Activated effector memory CD4-positive, alpha-beta T cell treated with Interleukin-2 at 50 U/mL for 16 hours (primary cell): Measurements from ENCODE around the gene PAPSS1.
"Not testable (repeated sequence)": the region's sequence is repeated elsewhere in the genome, so short reads cannot be mapped to it uniquely, and the experiment has no call there.

ENCODE experiments used
- DNase-seq: peaks from one replicate; pipeline ENCODE4 v3.0.0-alpha.2; 2020

PAPSS1 gene

GRCh38 chr4:107725281-107725859 lies 5.3 kb upstream of the PAPSS1 start:
- DNase-seq: no peak

GRCh38 chr4:107723331-107723730 lies 3.3 kb upstream of the PAPSS1 start:
- DNase-seq: not testable (repeated sequence)

- peak; percentile 25 for DNase-seq
These were observed 1.5 kb upstream of the PAPSS1 start for GRCh38 chr4:107721436-107722100.

DNA sequence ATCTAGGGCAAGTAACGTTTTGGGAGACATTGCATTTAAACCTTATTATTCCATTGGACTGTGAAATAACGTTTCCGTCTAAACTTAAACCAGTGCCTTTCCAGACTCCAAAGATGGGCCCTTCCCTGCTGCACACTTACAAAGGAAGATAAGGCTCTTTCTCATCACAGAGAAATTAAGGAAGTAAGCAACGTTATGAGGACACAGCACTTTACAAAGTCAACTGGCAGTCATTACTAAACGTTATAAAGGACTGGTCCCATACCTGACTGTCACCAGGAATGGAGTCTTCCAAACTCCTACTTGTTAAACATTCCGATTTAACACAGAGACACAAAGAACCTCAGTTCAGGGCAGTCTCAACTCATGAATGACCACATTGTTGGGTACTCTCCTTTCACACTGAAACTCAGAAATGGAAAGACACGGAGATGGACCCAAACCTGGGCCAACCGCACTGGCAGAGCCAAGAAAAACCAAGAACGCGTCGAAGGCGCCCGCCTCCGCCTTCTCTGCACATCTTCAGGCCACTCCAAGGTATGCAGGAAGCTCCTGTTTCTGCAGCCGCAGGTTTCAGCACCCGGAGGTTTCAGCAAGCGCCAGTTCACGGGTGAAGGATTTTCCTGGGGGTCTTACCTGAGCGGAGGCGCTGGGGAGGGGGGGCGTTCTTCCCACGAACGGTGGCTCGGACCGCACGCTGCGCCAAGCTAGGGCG lies 670 bp downstream of the PAPSS1 start:
- DNase-seq: no peak

- no peak for DNase-seq
These were observed 1.6 kb downstream of the PAPSS1 start for GRCh38 chr4:107718351-107718965.

DNA sequence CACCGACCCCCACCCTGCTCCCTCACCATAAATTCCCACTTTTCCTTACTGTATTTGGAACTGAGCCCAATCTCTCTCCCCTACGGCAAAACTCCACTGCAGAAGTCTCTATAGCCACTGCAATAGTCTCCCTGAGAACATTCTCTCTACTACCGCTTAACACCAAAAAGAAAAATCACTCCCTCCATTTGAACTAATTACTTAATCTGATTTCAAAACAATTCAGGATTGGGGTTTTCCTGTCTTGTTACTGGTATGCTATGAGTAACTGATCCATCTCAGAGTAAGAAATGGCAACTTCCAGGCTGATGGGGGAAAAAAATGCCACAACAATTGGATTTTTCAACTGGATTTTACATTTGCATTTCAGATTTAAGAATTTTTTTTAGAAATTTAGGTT lies 5.8 kb downstream of the PAPSS1 start:
- DNase-seq: no peak

GRCh38 chr4:107712236-107712635 lies 7.8 kb downstream of the PAPSS1 start:
- no peak for DNase-seq

DNA sequence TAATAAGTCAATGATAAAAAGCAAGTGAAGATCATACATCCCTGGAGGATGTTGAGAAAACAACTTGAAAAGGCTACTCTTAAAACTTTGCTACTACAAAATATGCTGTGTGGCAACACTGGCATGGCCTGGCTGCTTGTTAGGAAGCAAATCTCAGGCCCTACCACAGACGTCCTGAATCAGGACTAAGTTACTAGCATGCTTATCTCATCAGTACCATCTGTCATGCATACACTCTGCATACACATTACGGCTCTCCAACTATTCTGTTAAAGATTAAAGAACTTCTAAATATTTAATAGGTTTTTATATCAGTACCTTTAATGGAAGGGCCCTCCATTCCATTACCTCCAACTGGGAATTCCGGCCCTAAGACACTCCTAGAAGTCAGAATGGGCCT lies 8.2 kb downstream of the PAPSS1 start:
- no peak for DNase-seq

GRCh38 chr4:107710493-107711459 lies 9.3 kb downstream of the PAPSS1 start:
- no peak for DNase-seq

- no peak for DNase-seq
These were observed 10.1 kb downstream of the PAPSS1 start for GRCh38 chr4:107709916-107710315.

DNA sequence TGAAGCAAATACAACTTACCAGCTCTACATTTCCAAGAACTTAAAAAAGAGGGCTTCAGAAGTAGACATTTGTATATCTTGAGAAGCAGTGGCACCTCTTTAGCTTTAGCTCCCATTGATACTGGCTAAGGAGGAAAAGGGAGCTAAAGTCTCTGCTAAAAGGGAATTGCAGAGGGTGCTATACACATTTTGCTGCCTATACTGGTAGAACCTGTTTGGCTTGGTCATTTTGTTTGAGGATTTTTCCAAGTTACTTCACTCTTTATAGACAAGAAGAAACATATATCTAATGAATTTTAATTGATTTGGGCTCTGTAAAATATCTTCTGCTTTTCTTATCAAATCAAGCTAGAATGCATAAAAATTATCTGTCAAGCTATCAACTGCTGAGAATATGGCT lies 11.8 kb downstream of the PAPSS1 start:
- no peak for DNase-seq

DNA sequence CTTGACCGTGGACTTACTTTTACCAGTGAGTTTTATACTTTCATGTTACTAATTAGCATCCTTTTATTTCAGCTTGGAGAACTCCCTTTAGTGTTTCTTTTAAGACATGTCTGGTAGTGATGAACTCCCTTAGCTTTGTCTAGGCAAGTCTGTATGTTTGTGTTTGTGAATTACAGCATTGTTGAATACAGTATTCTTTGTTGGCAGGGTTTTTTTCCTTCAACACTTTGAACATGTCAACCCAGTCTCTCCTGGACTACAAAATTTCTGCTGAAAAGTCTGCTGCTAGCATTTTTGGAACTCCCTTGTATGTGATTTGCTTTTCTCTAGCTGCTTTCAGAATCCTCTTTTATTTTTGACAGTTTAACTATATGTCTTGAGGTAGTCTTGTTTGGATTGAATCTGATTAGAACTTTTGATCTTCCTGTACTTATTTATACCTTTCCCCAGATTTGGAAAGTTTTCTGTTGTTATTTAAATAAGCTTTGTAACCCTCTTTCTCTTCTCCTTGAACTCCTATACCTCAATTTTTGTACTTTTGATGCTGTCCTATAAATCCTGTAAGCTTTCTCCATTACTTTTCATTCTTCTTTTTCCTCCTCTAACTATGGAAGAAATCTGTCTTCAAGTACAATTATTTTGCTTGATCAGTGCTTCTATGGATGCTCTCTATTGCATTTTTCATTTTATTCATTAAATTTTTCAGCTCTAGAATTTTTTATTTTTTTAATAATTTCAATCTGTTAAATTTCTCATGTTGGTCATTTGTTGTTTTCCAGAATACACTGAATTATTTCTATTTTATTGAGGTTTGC lies 14.1 kb downstream of the PAPSS1 start:
- DNase-seq: no peak

DNA sequence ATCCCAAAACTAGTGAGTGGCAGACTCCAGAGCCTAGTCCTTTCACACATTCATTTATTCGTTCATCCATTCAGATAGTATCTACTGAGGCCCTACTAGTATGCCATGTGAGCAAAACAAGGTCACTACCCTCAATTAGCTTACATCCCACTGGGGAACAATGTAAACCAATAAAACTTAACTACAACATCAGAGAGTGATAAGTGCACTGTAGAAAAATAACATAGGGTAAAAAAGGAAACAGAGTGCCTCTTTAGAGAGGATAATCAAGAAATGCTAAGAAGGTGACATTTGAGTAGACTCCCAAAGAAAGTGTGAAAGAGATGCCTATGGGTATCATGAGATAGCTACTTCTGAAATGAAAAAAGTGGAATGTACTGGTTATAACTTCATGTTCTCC lies 18.5 kb downstream of the PAPSS1 start:
- no peak for DNase-seq

DNA sequence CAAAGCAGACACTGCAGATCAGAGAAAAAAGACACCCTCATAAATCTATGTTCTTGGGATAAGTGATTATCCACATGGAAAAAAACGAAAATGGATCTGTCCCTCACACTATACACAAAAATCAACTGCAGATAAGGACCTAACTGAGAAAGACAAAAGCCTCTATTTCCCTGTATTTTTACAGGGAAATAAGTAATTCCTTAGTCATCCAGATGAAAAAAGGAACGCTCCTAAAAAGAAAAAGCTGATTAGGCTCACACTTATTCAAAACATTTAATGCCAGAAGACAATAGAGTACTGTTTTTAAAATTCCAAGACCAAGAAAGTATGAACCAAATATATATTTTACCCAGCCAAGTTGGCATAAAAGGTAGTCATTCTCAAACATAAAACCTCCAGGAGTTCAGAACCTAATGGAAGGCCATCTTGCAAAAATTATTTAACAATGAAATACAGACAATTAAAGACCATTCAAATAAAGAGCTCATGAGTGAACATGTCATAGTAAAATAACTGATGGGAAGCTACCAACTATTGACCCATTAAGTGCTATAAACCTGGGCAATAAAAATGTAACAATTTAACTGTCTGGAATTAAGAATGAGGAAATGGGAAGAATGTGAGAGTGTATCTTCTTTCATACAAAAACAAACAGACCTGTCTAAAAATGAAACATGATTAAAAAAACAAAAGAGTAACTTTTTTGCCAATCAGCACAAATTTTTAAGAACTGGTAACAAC lies 20.4 kb downstream of the PAPSS1 start:
- no peak for DNase-seq

GRCh38 chr4:107696187-107696586 lies 23.8 kb downstream of the PAPSS1 start:
- not testable (repeated sequence) for DNase-seq

DNA sequence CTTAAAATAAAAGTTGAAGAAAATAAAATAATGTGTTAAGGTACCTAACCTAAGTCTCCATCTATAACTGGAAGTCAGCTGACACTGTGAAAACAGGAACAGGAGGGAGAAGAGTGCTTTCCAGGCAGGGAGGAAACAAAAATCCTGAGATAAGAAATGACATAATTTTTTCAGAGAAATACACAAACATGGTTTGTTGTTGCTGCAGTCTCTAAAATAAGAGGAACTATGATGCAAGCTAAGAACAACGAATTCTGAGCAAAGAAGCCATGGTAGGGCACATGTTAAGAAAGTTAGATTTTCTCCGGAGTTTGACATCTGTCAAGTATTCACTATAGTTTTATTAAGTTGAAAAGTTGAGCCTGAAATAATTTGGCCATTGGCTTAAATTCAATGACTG lies 26.9 kb downstream of the PAPSS1 start:
- no peak for DNase-seq

DNA sequence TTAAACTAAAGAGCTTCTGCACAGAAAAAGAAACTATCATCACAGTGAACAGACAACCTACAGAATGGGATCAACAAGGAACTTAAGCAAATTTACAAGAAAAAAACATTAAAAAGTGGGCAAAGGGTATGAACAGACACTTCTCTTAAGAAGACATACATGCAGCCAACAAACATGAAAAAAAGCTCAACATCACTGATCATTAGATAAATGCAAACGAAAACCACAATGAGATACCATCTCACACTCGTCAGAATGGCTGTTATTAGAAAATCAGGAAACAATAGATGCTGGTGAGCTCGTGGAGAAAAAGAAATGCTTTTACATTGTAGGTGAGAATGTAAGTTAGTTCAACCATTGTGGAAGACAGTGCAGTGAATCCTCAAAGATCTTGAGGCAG lies 27.8 kb downstream of the PAPSS1 start:
- no peak for DNase-seq

GRCh38 chr4:107691378-107691777 lies 28.7 kb downstream of the PAPSS1 start:
- no peak for DNase-seq

- no peak for DNase-seq
These were observed 30.0 kb downstream of the PAPSS1 start for GRCh38 chr4:107689912-107690587.

DNA sequence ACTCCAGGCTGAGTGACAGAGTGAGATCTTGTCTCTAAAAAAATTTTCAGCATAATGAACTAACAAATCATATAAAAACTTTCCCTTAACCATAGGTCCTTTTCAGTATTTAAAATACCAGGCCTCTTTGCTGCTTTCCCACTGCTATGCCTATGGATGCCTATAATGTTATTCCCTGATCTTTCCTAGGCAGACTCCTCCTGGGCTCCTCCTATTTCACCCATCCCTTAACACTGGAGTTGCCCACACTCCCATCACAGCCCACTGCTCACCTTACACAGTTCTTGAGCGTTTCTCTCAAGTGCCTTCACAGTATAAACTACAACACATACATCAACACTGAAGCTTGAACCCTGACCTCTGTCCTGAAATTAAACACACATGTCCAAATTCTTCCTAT lies 31.6 kb downstream of the PAPSS1 start:
- DNase-seq: no peak
